GM21737 (cell line): ENCODE results near the gene TMEM60.
"Not testable (repeated sequence)": the region's sequence is repeated elsewhere in the genome, so short reads cannot be mapped to it uniquely, and the experiment has no call there.

ENCODE experiments used
- ATAC-seq: cut with Tn5 transposase; IDR thresholded peaks from one replicate; pipeline ENCODE4 v1.9.1; 2021; ENCODE audit warnings: mild to moderate bottlenecking, moderate library complexity; ENCODE audit not compliant: unreplicated experiment

Gene TMEM60

DNA sequence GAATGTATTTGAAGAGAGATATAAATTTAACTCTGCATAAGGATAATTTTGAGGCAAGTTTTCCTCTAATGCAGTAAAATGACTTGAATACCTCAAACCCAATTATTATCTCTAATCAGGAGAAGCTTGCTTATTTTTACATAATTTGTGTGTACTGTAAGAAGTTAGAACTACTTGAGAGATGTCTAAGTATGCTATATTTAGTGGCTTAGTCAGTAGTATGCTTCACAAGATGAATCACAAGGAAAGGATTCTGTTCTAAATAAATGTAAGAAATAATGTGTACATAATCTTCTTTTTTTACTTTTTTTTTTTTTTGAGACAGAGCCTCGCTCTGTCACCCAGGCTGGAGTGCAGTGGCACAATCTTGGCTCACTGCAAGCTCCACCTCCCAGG is 14.1 kb upstream of the TMEM60 start:
- no peak for ATAC-seq

GRCh38 chr7:77811516-77812289 is 13.5 kb upstream of the TMEM60 start:
- no peak for ATAC-seq

GRCh38 chr7:77808517-77808916 is 10.3 kb upstream of the TMEM60 start:
- no peak for ATAC-seq

GRCh38 chr7:77806425-77806824 is 8.2 kb upstream of the TMEM60 start:
- no peak for ATAC-seq

DNA sequence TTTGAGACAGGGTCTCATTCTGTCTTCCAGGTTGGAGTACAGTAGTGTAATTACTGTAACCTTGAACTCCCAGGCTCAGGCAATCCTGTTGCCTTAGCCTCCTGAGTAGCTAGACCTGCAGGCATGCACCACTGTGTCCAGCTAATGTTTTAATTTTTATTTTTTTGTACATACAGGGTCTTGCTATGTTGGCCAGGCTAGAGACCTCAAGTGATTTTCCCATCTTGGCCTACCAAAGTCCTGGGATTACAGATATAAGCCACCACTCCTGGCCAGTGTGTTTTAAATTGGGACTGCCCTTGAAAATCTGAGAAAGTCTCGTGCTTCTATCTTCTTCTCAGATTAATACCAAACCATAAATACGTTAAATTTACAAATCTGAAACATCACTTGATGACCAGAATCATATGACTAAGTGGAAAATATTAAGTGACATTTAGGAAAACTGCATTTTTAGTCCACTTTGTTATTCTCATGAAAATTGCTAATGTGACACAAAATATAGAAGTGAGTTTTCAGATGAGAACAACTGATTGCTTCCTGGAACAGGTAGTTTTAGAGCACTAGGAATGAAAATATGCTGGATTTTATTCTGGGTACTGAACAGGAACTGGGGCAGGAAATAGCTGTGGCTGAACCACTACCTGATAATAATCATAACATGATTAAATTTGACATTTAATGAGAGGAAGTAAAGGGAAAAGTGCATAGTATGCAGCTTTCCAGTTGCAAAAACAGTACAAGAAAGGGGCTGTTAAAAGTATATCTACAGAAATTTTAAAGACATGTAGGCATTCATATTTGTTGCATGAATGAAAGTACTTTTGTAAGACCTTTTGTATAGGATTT is 4.5 kb upstream of the TMEM60 start:
- no peak for ATAC-seq

DNA sequence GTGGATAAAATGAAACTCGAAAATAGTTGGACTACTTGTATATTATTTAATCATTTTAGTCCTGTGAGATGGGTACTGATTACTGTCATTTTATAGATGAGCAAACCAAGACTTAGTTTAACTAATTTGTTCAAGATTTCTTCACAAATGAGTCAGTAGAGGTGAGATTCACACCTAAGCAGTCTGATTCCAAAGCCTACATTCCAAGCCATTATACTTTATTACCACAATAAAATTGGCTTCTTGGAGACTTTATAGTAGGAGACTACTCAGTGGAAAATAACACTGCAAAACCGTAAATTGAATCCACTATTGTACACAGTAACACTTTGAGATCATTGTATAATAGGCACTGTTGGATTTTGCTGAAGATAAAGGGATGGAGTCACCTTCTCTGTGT is 2.5 kb upstream of the TMEM60 start:
- no peak for ATAC-seq

- ATAC-seq: no peak
Observed at GRCh38 chr7:77800158-77800557, 1.9 kb upstream of the TMEM60 start.

GRCh38 chr7:77799078-77799964 is 1.1 kb upstream of the TMEM60 start:
- peak; percentile 4 for ATAC-seq

- ATAC-seq: peak; percentile 27
Observed at GRCh38 chr7:77797734-77798393, 370 bp downstream of the TMEM60 start.

- ATAC-seq: no peak
Observed at GRCh38 chr7:77796960-77797359, 1.3 kb downstream of the TMEM60 start.

DNA sequence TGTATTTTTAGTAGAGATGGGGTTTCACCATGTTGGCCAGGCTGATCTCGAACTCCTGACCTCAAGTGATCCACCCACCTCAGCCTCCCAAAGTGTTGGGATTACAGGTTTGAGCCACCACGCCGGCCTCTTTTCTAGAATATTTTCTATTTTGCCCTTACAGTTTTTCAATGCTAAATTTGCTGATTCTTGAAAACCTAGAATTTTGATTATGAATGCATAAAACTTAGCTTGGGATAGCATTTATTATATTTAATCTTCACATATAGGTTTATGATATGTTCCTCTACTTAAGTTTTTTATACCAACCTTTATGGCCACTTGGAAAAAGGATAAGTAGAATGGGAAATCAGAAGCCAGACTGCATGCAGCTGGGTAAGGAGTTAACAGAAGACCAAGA is 2.1 kb downstream of the TMEM60 start:
- ATAC-seq: no peak

DNA sequence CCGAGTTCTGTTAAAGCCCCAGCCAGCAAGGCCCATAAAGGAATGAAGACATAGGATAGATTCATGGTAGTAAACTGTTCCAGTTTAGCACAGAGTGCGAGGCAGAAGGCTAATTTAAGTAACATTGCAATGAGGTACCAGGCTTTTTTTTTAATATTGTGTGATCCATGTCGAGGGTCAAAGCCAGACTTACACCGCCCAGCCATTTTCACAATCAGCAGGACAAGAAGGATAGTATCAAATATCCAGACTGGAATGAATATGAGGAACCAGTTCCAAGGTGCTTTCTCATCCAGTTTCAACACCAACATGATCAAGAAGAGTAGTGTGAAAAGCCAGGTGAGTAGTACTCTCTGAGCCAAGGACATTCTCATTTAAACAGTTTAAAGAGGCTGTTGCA is 4.2 kb downstream of the TMEM60 start:
- ATAC-seq: no peak

GRCh38 chr7:77791956-77792355 is 6.3 kb downstream of the TMEM60 start:
- no peak for ATAC-seq

DNA sequence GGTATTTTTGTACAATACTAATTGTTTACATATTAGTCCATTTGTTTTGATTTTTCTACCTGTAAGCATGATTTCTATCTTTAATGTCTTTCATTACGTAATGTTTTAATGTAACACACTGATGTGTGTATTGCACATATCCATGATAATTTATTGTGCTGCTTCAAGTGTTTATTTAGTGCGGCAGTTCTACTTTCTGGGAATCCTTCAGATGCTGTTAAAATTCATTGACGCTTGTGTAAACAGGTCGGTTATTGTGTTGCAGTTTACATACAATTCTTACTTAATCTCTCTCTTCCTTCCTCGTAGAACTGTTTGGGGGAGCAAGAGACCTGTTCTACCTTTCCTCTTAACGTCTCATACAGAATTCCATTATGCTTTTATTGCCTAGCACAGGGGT is 6.9 kb downstream of the TMEM60 start:
- no peak for ATAC-seq

- ATAC-seq: no peak
Observed at GRCh38 chr7:77788327-77788902, 9.8 kb downstream of the TMEM60 start.

GRCh38 chr7:77786741-77787140 is 11.5 kb downstream of the TMEM60 start:
- ATAC-seq: no peak

GRCh38 chr7:77786018-77786417 is 12.2 kb downstream of the TMEM60 start:
- no peak for ATAC-seq

- not testable (repeated sequence) for ATAC-seq
Observed at GRCh38 chr7:77784426-77784825, 13.8 kb downstream of the TMEM60 start.

DNA sequence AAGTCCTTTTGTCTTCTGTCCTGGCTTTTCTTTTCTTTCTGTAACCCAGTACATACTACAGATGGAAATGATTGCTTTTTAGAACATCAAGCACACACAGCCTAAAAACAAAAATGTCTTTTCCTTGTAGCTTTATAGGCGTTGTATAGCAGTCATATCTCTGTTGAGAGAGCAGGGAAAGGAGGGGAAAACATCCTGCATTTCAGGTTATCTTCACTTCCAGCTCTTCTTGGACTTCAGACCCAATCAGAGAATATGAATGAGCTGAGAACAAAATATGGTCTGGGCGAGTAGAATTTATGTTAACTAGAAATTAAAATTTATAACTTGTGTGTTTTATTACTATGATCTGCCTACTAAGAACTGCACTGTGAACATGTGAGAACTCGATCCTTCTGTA is 14.7 kb downstream of the TMEM60 start:
- no peak for ATAC-seq

- no peak for ATAC-seq
Observed at GRCh38 chr7:77783111-77783510, 15.1 kb downstream of the TMEM60 start.
